Measurements from ENCODE around the gene HTR2A. TPM values are rescaled to one million over a fixed set of nuclear protein-coding genes. Genes with fewer than 3 reads are reported as not detected.

Gene HTR2A
- total RNA-seq, 1 donor from 2014 or later = not detected

DNA sequence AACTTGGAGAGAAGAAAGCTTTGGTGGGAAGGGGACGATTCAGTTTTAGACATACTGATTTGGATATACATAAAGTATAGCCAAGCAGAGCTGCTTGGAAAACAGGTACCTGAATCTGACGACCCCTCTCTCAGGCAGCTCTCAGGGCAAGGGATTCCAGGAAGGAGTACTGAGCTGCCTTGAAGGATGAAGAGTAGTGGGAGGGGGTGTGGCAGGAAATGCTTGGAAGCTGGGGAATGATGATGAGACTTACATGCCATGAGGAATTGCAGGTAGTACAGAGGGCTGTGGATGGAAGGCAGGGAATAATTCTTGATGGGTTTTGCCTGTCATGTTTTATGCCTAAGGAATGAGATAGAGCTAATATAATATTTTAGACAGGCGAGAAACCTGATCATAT, 38.7 kb downstream of the HTR2A start:
- Mint-ChIP-seq H3K27me3 (ENCODE audit: unreplicated experiment) (no peaks in the 10 kb centered on the region), H3K4me1 (ENCODE audit: unreplicated experiment) (no peaks in the 10 kb centered on the region), H3K27ac (ENCODE audit: unreplicated experiment) (no peak overlapping the region), H3K36me3 (ENCODE audit: low read depth, unreplicated experiment) (no peaks in the 10 kb centered on the region), H3K4me3 (ENCODE audit: unreplicated experiment) (no peak overlapping the region), H3K9me3 (ENCODE audit: unreplicated experiment) (no peaks in the 10 kb centered on the region)
- DNase-seq (ENCODE audit: low spot score) = no peak
- TF ChIP-seq, protein P1, sequence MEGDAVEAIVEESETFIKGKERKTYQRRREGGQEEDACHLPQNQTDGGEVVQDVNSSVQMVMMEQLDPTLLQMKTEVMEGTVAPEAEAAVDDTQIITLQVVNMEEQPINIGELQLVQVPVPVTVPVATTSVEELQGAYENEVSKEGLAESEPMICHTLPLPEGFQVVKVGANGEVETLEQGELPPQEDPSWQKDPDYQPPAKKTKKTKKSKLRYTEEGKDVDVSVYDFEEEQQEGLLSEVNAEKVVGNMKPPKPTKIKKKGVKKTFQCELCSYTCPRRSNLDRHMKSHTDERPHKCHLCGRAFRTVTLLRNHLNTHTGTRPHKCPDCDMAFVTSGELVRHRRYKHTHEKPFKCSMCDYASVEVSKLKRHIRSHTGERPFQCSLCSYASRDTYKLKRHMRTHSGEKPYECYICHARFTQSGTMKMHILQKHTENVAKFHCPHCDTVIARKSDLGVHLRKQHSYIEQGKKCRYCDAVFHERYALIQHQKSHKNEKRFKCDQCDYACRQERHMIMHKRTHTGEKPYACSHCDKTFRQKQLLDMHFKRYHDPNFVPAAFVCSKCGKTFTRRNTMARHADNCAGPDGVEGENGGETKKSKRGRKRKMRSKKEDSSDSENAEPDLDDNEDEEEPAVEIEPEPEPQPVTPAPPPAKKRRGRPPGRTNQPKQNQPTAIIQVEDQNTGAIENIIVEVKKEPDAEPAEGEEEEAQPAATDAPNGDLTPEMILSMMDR (IDR thresholded peaks at IDR 0.05; ENCODE audit: unreplicated experiment) = no peak

DNA sequence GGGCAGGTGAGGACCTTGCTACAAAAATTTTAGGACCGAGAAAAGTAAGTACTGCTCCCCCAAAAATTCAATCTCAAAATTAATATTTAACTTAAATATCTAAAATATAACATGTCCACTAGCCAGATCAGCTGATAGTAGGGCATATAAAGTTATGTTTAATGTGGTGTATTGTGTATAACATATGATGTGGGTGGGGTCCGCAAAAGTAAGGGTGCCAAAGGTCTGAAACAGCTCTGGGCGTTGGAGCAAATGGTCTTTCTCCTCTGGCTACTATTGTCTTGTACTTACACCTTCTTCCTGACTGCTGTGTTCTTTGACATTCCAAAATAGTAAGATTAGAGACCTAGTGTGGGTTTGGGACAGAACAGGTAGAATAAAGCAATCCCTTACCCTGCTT, 41.2 kb downstream of the HTR2A start:
- Mint-ChIP-seq H3K9me3 (ENCODE audit: unreplicated experiment) (no peaks in the 10 kb centered on the region), H3K4me3 (ENCODE audit: unreplicated experiment) (no peak overlapping the region), H3K4me1 (ENCODE audit: unreplicated experiment) (no peaks in the 10 kb centered on the region), H3K27ac (ENCODE audit: unreplicated experiment) (no peak overlapping the region), H3K27me3 (ENCODE audit: unreplicated experiment) (no peaks in the 10 kb centered on the region), H3K36me3 (ENCODE audit: low read depth, unreplicated experiment) (no peaks in the 10 kb centered on the region)
- TF ChIP-seq, protein P1 (IDR thresholded peaks at IDR 0.05; ENCODE audit: unreplicated experiment) = no peak
- no peak for DNase-seq (ENCODE audit: low spot score)

DNA sequence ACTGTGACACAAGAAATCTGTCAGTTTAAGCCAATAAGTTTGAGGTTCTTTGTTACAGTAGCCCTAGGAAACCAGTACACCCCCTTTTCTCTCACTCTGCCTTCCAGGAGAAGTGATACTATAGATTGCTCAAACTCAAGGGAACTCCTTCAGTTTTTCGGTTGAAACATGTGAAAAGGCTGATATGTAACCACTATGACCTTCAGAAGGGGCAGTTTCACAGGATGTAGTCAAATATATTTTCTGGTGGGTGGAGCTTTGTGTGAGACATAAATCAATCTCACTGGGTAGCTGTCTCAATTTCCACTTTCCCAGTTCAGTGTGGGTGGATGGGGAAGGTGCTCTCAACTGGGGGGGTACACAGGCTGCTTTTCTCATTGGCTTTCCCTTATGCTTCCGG, 41.7 kb downstream of the HTR2A start:
- H3K27ac Mint-ChIP-seq (ENCODE audit: unreplicated experiment) = no peak overlapping the region
- TF ChIP-seq, protein P1 (IDR thresholded peaks at IDR 0.05; ENCODE audit: unreplicated experiment) = no peak

DNA sequence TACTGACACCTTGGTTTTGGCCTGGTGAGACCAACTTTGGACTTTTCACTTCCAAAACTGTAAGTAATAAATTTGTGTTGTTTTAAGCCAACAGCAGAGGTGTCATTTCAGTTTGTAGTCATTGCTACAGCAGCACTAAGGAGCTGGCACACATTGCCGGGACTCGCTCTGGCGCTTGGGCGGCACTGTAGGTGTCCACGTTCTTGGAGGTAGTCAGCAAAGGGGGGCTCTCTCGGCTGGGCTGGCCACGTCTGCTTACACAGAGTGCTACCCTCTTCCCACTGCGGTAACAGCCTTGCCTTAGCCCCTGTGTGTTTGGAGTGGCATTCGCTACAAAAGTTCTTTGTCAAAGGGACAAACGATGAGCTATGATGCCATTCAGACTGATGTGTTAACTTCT, 44.7 kb downstream of the HTR2A start:
- H3K9me3 Mint-ChIP-seq (ENCODE audit: unreplicated experiment) = no peaks in the 10 kb centered on the region
- no peak overlapping the region for H3K4me3 Mint-ChIP-seq (ENCODE audit: unreplicated experiment)
- H3K4me1 Mint-ChIP-seq (ENCODE audit: unreplicated experiment) = no peaks in the 10 kb centered on the region
- H3K36me3 Mint-ChIP-seq (ENCODE audit: low read depth, unreplicated experiment) = no peaks in the 10 kb centered on the region
- DNase-seq (ENCODE audit: low spot score) = no peak
- no peak overlapping the region for H3K27ac Mint-ChIP-seq (ENCODE audit: unreplicated experiment)
- TF ChIP-seq, protein P1 (IDR thresholded peaks at IDR 0.05; ENCODE audit: unreplicated experiment) = no peak
- H3K27me3 Mint-ChIP-seq (ENCODE audit: unreplicated experiment) = no peaks in the 10 kb centered on the region

More for the DNA sequence above, 41.7 kb downstream of the HTR2A start:
- Mint-ChIP-seq H3K9me3 (ENCODE audit: unreplicated experiment) (no peaks in the 10 kb centered on the region), H3K36me3 (ENCODE audit: low read depth, unreplicated experiment) (no peaks in the 10 kb centered on the region), H3K4me1 (ENCODE audit: unreplicated experiment) (no peaks in the 10 kb centered on the region), H3K27me3 (ENCODE audit: unreplicated experiment) (no peaks in the 10 kb centered on the region), H3K4me3 (ENCODE audit: unreplicated experiment) (no peak overlapping the region)
- no peak for DNase-seq (ENCODE audit: low spot score)

DNA sequence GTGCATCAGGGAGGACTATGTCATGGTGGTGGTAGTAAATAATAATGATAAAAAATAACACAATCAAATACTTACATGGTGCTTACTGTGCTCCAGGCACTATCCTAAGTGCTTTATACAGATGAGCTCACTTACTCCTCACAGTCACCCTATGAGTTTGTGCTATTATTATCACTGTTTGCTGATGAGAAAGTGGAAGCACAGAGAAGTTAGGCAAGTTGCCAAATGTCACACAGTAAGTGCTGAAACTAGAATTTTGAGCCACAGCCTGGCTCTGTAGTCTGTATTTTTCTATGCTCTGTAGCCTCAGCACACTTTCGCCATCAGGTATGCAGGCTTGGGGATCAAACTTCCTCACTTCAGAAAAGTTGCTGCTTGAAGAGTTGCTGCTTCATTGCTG, 46.6 kb downstream of the HTR2A start:
- TF ChIP-seq, protein P1 (IDR thresholded peaks at IDR 0.05; ENCODE audit: unreplicated experiment) = no peak
- Mint-ChIP-seq H3K4me3 (ENCODE audit: unreplicated experiment) (no peak overlapping the region), H3K27ac (ENCODE audit: unreplicated experiment) (no peak overlapping the region), H3K36me3 (ENCODE audit: low read depth, unreplicated experiment) (no peaks in the 10 kb centered on the region), H3K4me1 (ENCODE audit: unreplicated experiment) (no peaks in the 10 kb centered on the region), H3K9me3 (ENCODE audit: unreplicated experiment) (no peaks in the 10 kb centered on the region), H3K27me3 (ENCODE audit: unreplicated experiment) (no peaks in the 10 kb centered on the region)
- no peak for DNase-seq (ENCODE audit: low spot score)
